Activated CD4-positive, alpha-beta T cell treated with anti-CD3 and anti-CD28 coated beads for 24 hours (primary cell): Measurements from ENCODE around the gene NDOR1.

ENCODE experiments used
- DNase-seq, 2 donors: peaks; one replicate each; pipeline ENCODE4 v3.0.0-alpha.2; 2020; ENCODE audit warnings: low read depth in 2 of 2

Gene NDOR1

GRCh38 chr9:137262909-137263285, 57.4 kb downstream of the NDOR1 start:
- no peak for DNase-seq

GRCh38 chr9:137263506-137263905, 58.0 kb downstream of the NDOR1 start:
- DNase-seq, result no peak

- no peak for DNase-seq
Observed at GRCh38 chr9:137264067-137264466, 58.6 kb downstream of the NDOR1 start.

GRCh38 chr9:137265496-137266161, 60.1 kb downstream of the NDOR1 start:
- no peak for DNase-seq

GRCh38 chr9:137266162-137266527, 60.6 kb downstream of the NDOR1 start:
- DNase-seq, result no peak
